K562 (cell line): ENCODE results near the gene ZNF485. TPM values are rescaled to one million over a fixed set of nuclear protein-coding genes. Genes with fewer than 3 reads are reported as not detected.
A peak's percentile ranks its signal among the peaks of the same experiment; 100 is the strongest.

Source experiments
- ASH1L ChIP-seq: fragments of 450-650 bp; IDR thresholded peaks from 2 replicates; pipeline ENCODE4 v1.6.1; 2018; ENCODE audit warnings: borderline replicate concordance, mild to moderate bottlenecking, low read depth; ENCODE audit not compliant: partially characterized antibody
- CBX3 ChIP-seq, 2 experiments: IDR thresholded peaks; 1 replicate in 1 of 2; 2 replicates in 1 of 2; pipeline ENCODE4 v1.6.1; 2012; ENCODE audit warnings: inconsistent platforms in 2 of 2, low read length in 2 of 2, borderline replicate concordance in 1 of 2, control low read depth in 1 of 2
- CGGBP1 ChIP-seq: fragments of 250-450 bp; sonication (Bioruptor Pico); IDR thresholded peaks from 2 replicates; pipeline ENCODE4 v1.9.0; 2021; ENCODE audit warnings: mild to moderate bottlenecking
- HEY1 ChIP-seq: fragments of 250-450 bp; sonication (Bioruptor Pico); IDR thresholded peaks from 2 replicates; pipeline ENCODE4 v1.5.0; 2020; ENCODE audit warnings: mild to moderate bottlenecking, moderate library complexity, borderline replicate concordance
- JUNB ChIP-seq: fragments of 450-650 bp; formaldehyde crosslinking; conservative IDR thresholded peaks from 2 replicates; pipeline ENCODE4 v1.4.0; 2020; ENCODE audit warnings: mild to moderate bottlenecking
- MCM7 ChIP-seq, 2 experiments: fragments of 450-650 bp; IDR thresholded peaks; 2 replicates each; pipeline ENCODE4 v1.6.1; 2016 to 2018
- NCOA6 ChIP-seq: fragments of 450-650 bp; IDR thresholded peaks from 2 replicates; pipeline ENCODE4 v1.6.1; 2017; ENCODE audit warnings: mild to moderate bottlenecking
- NFE2 ChIP-seq: IDR thresholded peaks from 2 replicates; pipeline ENCODE4 v1.6.1; 2014; ENCODE audit warnings: antibody characterized with exemption, low read depth
- PHTF2 ChIP-seq: fragments of 250-450 bp; sonication (Bioruptor Pico); IDR thresholded peaks from 2 replicates; pipeline ENCODE4 v1.5.0; 2021; ENCODE audit warnings: mild to moderate bottlenecking
- PRMT5 ChIP-seq: sonication (generic); formaldehyde crosslinking; IDR thresholded peaks from 2 replicates; pipeline ENCODE4 v1.5.0; 2020; ENCODE audit warnings: missing genetic modification reagents
- PTBP1 ChIP-seq: fragments of 200-400 bp; formaldehyde crosslinking; IDR thresholded peaks from 2 replicates; pipeline ENCODE4 v1.6.1; 2017; ENCODE audit warnings: low read depth, low read length
- TFE3 ChIP-seq: fragments of 450-650 bp; formaldehyde crosslinking; IDR thresholded peaks from 2 replicates; pipeline ENCODE4 v1.4.0; 2020; ENCODE audit warnings: mild to moderate bottlenecking, mixed read lengths
- TGIF2 ChIP-seq: sonication (generic); formaldehyde crosslinking; IDR thresholded peaks from 2 replicates; pipeline ENCODE4 v1.8.1; 2022; ENCODE audit warnings: mild to moderate bottlenecking, missing genetic modification reagents, moderate library complexity
- THAP12 ChIP-seq: fragments of 250-450 bp; sonication (Bioruptor Pico); IDR thresholded peaks from 2 replicates; pipeline ENCODE4 v1.9.0; 2021; ENCODE audit warnings: mild to moderate bottlenecking, inconsistent platforms
- U2AF2 ChIP-seq: fragments of 200-400 bp; formaldehyde crosslinking; optimal IDR thresholded peaks from 2 replicates; pipeline ENCODE3; 2017; ENCODE audit warnings: low read depth, mild to moderate bottlenecking, low read length
- ZBTB17 ChIP-seq: fragments of 450-650 bp; formaldehyde crosslinking; IDR thresholded peaks from 2 replicates; pipeline ENCODE4 v1.4.0; 2020; ENCODE audit warnings: mild to moderate bottlenecking
- ZNF23 ChIP-seq: fragments of 250-450 bp; sonication (Bioruptor Pico); IDR thresholded peaks from 2 replicates; pipeline ENCODE4 v1.4.0; 2020; ENCODE audit warnings: mild to moderate bottlenecking
- ZNF232 ChIP-seq: sonication (generic); formaldehyde crosslinking; IDR thresholded peaks from 2 replicates; pipeline ENCODE4 v1.8.0; 2022; ENCODE audit warnings: mild to moderate bottlenecking, missing genetic modification reagents
- ZNF695 ChIP-seq: fragments of 450-650 bp; formaldehyde crosslinking; IDR thresholded peaks from 2 replicates; pipeline ENCODE4 v1.4.0; 2020; ENCODE audit warnings: mild to moderate bottlenecking, moderate library complexity
- ZNF785 ChIP-seq: fragments of 250-450 bp; sonication (Bioruptor Pico); IDR thresholded peaks from 2 replicates; pipeline ENCODE4 v1.4.0; 2020; ENCODE audit warnings: mild to moderate bottlenecking
- polyA plus RNA-seq, 8 experiments: library from polyadenylated mRNA; depleted of rRNA in 4 of 8; stranded (reverse) in 5 of 8; unstranded in 3 of 8; fragments of >200 nt; fragmentation: Nextera tagmentation in 2 of 8; fragmentation: Illumina TruSeq in 1 of 8; extraction: Ambion mirVana in 2 of 8; extraction: Trizol in 1 of 8; gene quantifications; 2 replicates each; pipeline versions ENCODE4 v1.2.1 to v1.2.3, GENCODE V29; 2011 to 2014; ENCODE audit warnings: inconsistent platforms in 1 of 8, missing spikeins in 1 of 8
- total RNA-seq, 7 experiments: library from RNA; depleted of rRNA in 6 of 7; stranded (reverse); fragments of >200 nt in 6 of 7; fragmentation: Illumina TruSeq in 2 of 7; extraction: Trizol in 2 of 7; gene quantifications; 2 replicates each; pipeline versions ENCODE4 v1.2.1 to v1.2.3, GENCODE V29; 2011 to 2021; ENCODE audit warnings: low replicate concordance in 1 of 7
- TF ChIP-seq, protein P1 (sequence below): fragments of 250-450 bp; sonication (Bioruptor Pico); IDR thresholded peaks from 2 replicates; pipeline ENCODE4 v1.5.0; 2021; ENCODE audit warnings: mild to moderate bottlenecking, borderline replicate concordance
- TF ChIP-seq, protein P2 (sequence below): fragments of 450-650 bp; IDR thresholded peaks from 2 replicates; pipeline ENCODE4 v1.6.1; 2016; ENCODE audit warnings: missing biosample characterization, missing genetic modification characterization

Gene ZNF485
- total and polyA plus RNA-seq, 9 of the 15 experiments (the other 6 are each of a cell fraction or from before 2014, with no cell fraction given), result 8.0 to 18.7 (median 11.9) TPM

DNA sequence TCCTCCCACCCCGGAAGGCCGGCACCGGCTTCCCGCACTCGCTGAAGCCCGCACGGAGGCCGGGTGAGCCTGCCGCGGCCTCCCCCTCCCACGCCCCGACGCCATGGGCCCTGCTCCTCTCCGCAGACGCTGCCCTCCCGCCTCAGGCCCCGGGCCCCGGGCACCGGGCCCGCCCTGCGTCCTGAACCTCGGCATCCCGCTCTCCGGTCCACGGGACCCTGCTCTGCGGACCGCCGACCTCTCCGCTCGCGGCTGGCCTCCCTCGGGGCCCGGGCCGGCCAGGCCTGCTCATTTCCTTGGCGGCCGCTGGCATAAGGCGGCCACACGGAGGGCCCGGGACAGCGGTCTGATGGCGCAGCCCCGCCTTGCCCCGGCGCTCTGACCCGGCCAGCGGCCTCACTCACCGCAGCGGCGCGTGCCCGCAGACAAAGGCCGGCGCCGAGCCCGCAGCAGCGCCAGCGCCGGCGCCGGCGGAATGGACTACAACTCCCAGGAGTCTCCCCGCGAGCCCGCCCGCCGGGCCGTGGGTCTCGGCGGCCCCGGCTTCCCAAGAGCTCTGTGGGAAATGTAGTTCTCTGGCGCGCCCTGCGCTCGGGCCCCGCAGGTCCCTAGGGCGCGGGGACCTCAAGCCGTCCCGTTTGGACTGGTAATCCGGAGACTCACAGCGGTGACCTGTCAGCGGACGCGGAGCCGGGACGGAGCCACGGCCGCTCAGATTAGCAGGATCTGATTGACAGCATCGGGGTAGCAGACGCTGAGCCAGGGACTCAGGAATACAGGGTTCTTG is 42.4 kb downstream of the ZNF485 start, which contains the start of gene ZNF32 (continued):
- TF ChIP-seq THAP12 (peak; percentile 33; the same call in 1 of the 2 replicates), PTBP1 (no peak), CGGBP1 (no peak), ZNF695 (no peak), NCOA6 (0 out of 2 replicates have a peak, but pooled peaks have one; percentile 63), PHTF2 (CRISPR knock-in tag) (no peak), TFE3 (no peak), NFE2 (no peak), U2AF2 (no peak), PRMT5 (CRISPR knock-in tag) (no peak), JUNB (no peak), CBX3 (IDR thresholded peaks at IDR 0.05; ENCODE audit: borderline replicate concordance in 1 of 2, low read length in 2 of 2) (no peak), ZBTB17 (peak; percentile 63; the same call in 1 of the 2 replicates), MCM7 (IDR thresholded peaks at IDR 0.05) (no peak), ZNF785 (CRISPR knock-in tag) (no peak), ZNF23 (CRISPR knock-in tag) (no peak), ASH1L (no peak), ZNF232 (CRISPR knock-in tag) (no peak), HEY1 (no peak), TGIF2 (CRISPR knock-in tag) (peak; percentile 81; the same call in 1 of the 2 replicates)
- TF ChIP-seq, protein P1, sequence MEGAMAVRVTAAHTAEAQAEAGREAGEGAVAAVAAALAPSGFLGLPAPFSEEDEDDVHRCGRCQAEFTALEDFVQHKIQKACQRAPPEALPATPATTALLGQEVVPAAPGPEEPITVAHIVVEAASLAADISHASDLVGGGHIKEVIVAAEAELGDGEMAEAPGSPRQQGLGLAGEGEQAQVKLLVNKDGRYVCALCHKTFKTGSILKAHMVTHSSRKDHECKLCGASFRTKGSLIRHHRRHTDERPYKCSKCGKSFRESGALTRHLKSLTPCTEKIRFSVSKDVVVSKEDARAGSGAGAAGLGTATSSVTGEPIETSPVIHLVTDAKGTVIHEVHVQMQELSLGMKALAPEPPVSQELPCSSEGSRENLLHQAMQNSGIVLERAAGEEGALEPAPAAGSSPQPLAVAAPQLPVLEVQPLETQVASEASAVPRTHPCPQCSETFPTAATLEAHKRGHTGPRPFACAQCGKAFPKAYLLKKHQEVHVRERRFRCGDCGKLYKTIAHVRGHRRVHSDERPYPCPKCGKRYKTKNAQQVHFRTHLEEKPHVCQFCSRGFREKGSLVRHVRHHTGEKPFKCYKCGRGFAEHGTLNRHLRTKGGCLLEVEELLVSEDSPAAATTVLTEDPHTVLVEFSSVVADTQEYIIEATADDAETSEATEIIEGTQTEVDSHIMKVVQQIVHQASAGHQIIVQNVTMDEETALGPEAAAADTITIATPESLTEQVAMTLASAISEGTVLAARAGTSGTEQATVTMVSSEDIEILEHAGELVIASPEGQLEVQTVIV, result no peak
- TF ChIP-seq, protein P2, sequence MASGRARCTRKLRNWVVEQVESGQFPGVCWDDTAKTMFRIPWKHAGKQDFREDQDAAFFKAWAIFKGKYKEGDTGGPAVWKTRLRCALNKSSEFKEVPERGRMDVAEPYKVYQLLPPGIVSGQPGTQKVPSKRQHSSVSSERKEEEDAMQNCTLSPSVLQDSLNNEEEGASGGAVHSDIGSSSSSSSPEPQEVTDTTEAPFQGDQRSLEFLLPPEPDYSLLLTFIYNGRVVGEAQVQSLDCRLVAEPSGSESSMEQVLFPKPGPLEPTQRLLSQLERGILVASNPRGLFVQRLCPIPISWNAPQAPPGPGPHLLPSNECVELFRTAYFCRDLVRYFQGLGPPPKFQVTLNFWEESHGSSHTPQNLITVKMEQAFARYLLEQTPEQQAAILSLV (tag), result no peak
